C4-2B (cell line): Measurements from ENCODE around the gene FGD4.

Source experiments
- ZFX ChIP-seq: fragments of 450-650 bp; IDR thresholded peaks from 2 replicates; pipeline ENCODE4 v1.6.1; 2017
- TF ChIP-seq, protein P1 (sequence below): fragments of 450-650 bp; conservative IDR thresholded peaks from 2 replicates; pipeline ENCODE4 v1.5.1; 2017; ENCODE audit warnings: mild to moderate bottlenecking

GRCh38 chr12:32605326-32606095 is 206.2 kb downstream of the FGD4 start:
- TF ChIP-seq, protein P1, sequence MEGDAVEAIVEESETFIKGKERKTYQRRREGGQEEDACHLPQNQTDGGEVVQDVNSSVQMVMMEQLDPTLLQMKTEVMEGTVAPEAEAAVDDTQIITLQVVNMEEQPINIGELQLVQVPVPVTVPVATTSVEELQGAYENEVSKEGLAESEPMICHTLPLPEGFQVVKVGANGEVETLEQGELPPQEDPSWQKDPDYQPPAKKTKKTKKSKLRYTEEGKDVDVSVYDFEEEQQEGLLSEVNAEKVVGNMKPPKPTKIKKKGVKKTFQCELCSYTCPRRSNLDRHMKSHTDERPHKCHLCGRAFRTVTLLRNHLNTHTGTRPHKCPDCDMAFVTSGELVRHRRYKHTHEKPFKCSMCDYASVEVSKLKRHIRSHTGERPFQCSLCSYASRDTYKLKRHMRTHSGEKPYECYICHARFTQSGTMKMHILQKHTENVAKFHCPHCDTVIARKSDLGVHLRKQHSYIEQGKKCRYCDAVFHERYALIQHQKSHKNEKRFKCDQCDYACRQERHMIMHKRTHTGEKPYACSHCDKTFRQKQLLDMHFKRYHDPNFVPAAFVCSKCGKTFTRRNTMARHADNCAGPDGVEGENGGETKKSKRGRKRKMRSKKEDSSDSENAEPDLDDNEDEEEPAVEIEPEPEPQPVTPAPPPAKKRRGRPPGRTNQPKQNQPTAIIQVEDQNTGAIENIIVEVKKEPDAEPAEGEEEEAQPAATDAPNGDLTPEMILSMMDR = no peak
- no peak for TF ChIP-seq ZFX
